Astrocyte (in vitro differentiated cells and primary cell): ENCODE results near the gene HCRTR2. TPM values are rescaled to one million over a fixed set of nuclear protein-coding genes. Genes with fewer than 3 reads are reported as not detected.

Experiments used
- DNase-seq: peaks from one replicate; pipeline ENCODE4 v3.0.0-alpha.2; 2010; ENCODE audit warnings: low read depth
- FAIRE-seq: peaks from 2 replicates; lab custom pipeline; 2011; peaks lifted over from hg19 to GRCh38; lab: Jason Lieb, UNC
- H2AFZ ChIP-seq: 2 replicates; pipeline ENCODE4 v1.6.0; 2012; ENCODE audit warnings: low read depth, low read length, inconsistent platforms
- H3K27ac ChIP-seq: 2 replicates; pipeline ENCODE4 v1.5.1; 2011; ENCODE audit warnings: low read depth, low read length, inconsistent platforms
- H3K27me3 ChIP-seq: 2 replicates; pipeline ENCODE4 v1.6.0; 2011; ENCODE audit warnings: low read length, inconsistent platforms; ENCODE audit not compliant: insufficient read depth
- H3K36me3 ChIP-seq: 2 replicates; pipeline ENCODE4 v1.5.1; 2011; ENCODE audit warnings: low read length, inconsistent platforms; ENCODE audit not compliant: insufficient read depth
- H3K4me1 ChIP-seq: 2 replicates; pipeline ENCODE4 v1.5.1; 2011; ENCODE audit warnings: low read length, inconsistent platforms; ENCODE audit not compliant: insufficient read depth
- H3K4me2 ChIP-seq: 2 replicates; pipeline ENCODE4 v1.6.0; 2012; ENCODE audit warnings: low read length, inconsistent platforms
- H3K4me3 ChIP-seq: 2 replicates; pipeline ENCODE4 v1.5.1; 2011; ENCODE audit warnings: low read depth, mild to moderate bottlenecking, low read length, inconsistent platforms; ENCODE audit not compliant: insufficient read depth
- H3K79me2 ChIP-seq: 2 replicates; pipeline ENCODE4 v1.6.0; 2012; ENCODE audit warnings: mild to moderate bottlenecking, low read length, inconsistent platforms; ENCODE audit not compliant: insufficient read depth
- H3K9ac ChIP-seq: 2 replicates; pipeline ENCODE4 v1.6.0; 2012; ENCODE audit warnings: mild to moderate bottlenecking, low read length, inconsistent platforms
- H3K9me3 ChIP-seq: 2 replicates; pipeline ENCODE4 v1.5.1; 2012; ENCODE audit warnings: low read depth, mild to moderate bottlenecking, low read length, inconsistent platforms; ENCODE audit not compliant: insufficient read depth
- H4K20me1 ChIP-seq: 2 replicates; pipeline ENCODE4 v1.6.0; 2012; ENCODE audit warnings: low read length, inconsistent platforms; ENCODE audit not compliant: insufficient read depth
- H3K27ac Mint-ChIP-seq: one replicate; pipeline ENCODE4 v1.8.0; 2021; ENCODE audit warnings: mild to moderate bottlenecking, mixed read lengths; ENCODE audit not compliant: unreplicated experiment
- H3K27me3 Mint-ChIP-seq: one replicate; pipeline ENCODE4 v1.8.0; 2021; ENCODE audit warnings: low read depth, mixed read lengths; ENCODE audit not compliant: unreplicated experiment
- H3K36me3 Mint-ChIP-seq: one replicate; pipeline ENCODE4 v1.8.0; 2021; ENCODE audit warnings: low read depth, mixed read lengths; ENCODE audit not compliant: unreplicated experiment
- H3K4me1 Mint-ChIP-seq: one replicate; pipeline ENCODE4 v1.8.0; 2021; ENCODE audit warnings: low read depth, mixed read lengths; ENCODE audit not compliant: unreplicated experiment
- H3K4me3 Mint-ChIP-seq: one replicate; pipeline ENCODE4 v1.8.0; 2021; ENCODE audit warnings: mild to moderate bottlenecking, moderate library complexity, mixed read lengths; ENCODE audit not compliant: unreplicated experiment
- H3K9me3 Mint-ChIP-seq: one replicate; pipeline ENCODE4 v1.8.0; 2021; ENCODE audit warnings: mild to moderate bottlenecking, mixed read lengths; ENCODE audit not compliant: unreplicated experiment
- EZH2 ChIP-seq: IDR thresholded peaks from 2 replicates; pipeline ENCODE4 v1.6.1; 2012; ENCODE audit warnings: mild to moderate bottlenecking, low read length, inconsistent platforms; ENCODE audit not compliant: insufficient read depth
- total RNA-seq: library from RNA; stranded (reverse); gene quantifications from 2 replicates; pipeline ENCODE4 v1.2.1, GENCODE V29; 2021
- TF ChIP-seq, protein P1 (sequence below): IDR thresholded peaks from 2 replicates; pipeline ENCODE4 v1.5.1; 2011; ENCODE audit warnings: low read depth, mild to moderate bottlenecking, inconsistent platforms, low read length, moderate library complexity; ENCODE audit not compliant: insufficient read depth

The HCRTR2 gene
- total RNA-seq, 1 donor from 2014 or later: 0.23 TPM

- Mint-ChIP-seq H3K4me3 (no peak overlapping the region), H3K9me3 (no peaks in the 10 kb centered on the region), H3K27ac (no peak overlapping the region), H3K27me3 (peaks cover 11% of the 10 kb centered on the region), H3K4me1 (no peaks in the 10 kb centered on the region), H3K36me3 (no peaks in the 10 kb centered on the region)
- Histone ChIP-seq H3K4me3 (no peak overlapping the region), H3K4me2 (no peak overlapping the region), H4K20me1 (no peaks in the 10 kb centered on the region), H3K4me1 (no peaks in the 10 kb centered on the region), H3K9me3 (no peaks in the 10 kb centered on the region), H3K27ac (no peak overlapping the region), H3K27me3 (peaks cover 7% of the 10 kb centered on the region), H3K36me3 (no peaks in the 10 kb centered on the region), H3K9ac (no peak overlapping the region), H2AFZ (no peak overlapping the region), H3K79me2 (no peaks in the 10 kb centered on the region)
- FAIRE-seq (no peak), DNase-seq (no peak)
- TF ChIP-seq, protein P1, sequence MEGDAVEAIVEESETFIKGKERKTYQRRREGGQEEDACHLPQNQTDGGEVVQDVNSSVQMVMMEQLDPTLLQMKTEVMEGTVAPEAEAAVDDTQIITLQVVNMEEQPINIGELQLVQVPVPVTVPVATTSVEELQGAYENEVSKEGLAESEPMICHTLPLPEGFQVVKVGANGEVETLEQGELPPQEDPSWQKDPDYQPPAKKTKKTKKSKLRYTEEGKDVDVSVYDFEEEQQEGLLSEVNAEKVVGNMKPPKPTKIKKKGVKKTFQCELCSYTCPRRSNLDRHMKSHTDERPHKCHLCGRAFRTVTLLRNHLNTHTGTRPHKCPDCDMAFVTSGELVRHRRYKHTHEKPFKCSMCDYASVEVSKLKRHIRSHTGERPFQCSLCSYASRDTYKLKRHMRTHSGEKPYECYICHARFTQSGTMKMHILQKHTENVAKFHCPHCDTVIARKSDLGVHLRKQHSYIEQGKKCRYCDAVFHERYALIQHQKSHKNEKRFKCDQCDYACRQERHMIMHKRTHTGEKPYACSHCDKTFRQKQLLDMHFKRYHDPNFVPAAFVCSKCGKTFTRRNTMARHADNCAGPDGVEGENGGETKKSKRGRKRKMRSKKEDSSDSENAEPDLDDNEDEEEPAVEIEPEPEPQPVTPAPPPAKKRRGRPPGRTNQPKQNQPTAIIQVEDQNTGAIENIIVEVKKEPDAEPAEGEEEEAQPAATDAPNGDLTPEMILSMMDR: no peak
- no peak for TF ChIP-seq EZH2
These were observed 5.9 kb downstream of the HCRTR2 start for GRCh38 chr6:55180258-55180657.

DNA sequence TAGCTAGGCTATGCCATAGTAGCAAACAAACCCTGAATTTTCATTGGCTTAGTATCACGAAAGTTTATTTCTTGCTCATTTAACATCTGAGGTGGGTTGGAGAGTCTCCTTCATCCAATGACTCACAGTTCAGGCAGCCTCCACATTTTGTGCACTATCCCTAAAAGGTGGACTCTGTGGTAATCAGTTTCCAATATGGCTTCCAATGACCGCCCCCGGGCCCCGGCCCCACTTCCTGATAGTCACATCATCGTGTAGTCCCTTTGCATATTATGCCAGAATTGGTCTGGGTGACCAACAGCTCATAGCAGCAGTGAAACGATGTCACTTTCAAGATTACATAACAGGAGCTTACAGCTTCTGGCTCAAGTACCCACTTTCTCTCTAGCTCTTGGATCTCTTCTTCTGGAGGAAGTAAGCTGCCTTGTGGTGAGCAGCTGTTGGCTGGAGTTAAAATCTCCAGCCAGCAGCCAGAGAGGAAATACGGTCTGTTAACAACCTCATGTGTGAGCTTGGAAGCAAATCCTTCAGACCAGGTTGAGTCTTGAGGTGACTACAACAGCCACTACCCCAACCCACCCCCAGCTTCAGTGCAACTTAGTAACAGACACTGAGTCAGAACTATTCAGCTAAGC, 7.8 kb downstream of the HCRTR2 start:
- Histone ChIP-seq H3K4me2 (no peak overlapping the region), H3K36me3 (no peaks in the 10 kb centered on the region), H2AFZ (no peak overlapping the region), H3K4me3 (no peak overlapping the region), H3K9ac (no peak overlapping the region), H3K4me1 (no peaks in the 10 kb centered on the region), H3K79me2 (no peaks in the 10 kb centered on the region), H3K27me3 (no peaks in the 10 kb centered on the region), H3K9me3 (no peaks in the 10 kb centered on the region), H4K20me1 (no peaks in the 10 kb centered on the region), H3K27ac (no peak overlapping the region)
- no peak for TF ChIP-seq EZH2
- TF ChIP-seq, protein P1: no peak
- no peaks in the 10 kb centered on the region for H3K9me3 Mint-ChIP-seq
- no peaks in the 10 kb centered on the region for H3K4me1 Mint-ChIP-seq
- peak; percentile 1 for DNase-seq
- no peaks in the 10 kb centered on the region for H3K27me3 Mint-ChIP-seq
- FAIRE-seq: no peak
- no peaks in the 10 kb centered on the region for H3K36me3 Mint-ChIP-seq
- H3K4me3 Mint-ChIP-seq: no peak overlapping the region
- no peak overlapping the region for H3K27ac Mint-ChIP-seq

GRCh38 chr6:55184782-55185530, 10.6 kb downstream of the HCRTR2 start:
- TF ChIP-seq, protein P1: no peak
- TF ChIP-seq EZH2: no peak
- H3K79me2 ChIP-seq: no peaks in the 10 kb centered on the region

More at GRCh38 chr6:55184782-55185530, 10.6 kb downstream of the HCRTR2 start:
- Histone ChIP-seq H2AFZ (no peak overlapping the region), H3K9me3 (no peaks in the 10 kb centered on the region), H3K4me2 (no peak overlapping the region), H3K36me3 (no peaks in the 10 kb centered on the region), H3K27ac (no peak overlapping the region), H3K4me1 (no peaks in the 10 kb centered on the region), H3K9ac (no peak overlapping the region), H3K27me3 (no peaks in the 10 kb centered on the region), H4K20me1 (no peaks in the 10 kb centered on the region), H3K4me3 (no peak overlapping the region)
- no peak for FAIRE-seq
- Mint-ChIP-seq H3K27ac (no peak overlapping the region), H3K4me1 (no peaks in the 10 kb centered on the region), H3K36me3 (no peaks in the 10 kb centered on the region), H3K4me3 (no peak overlapping the region), H3K9me3 (no peaks in the 10 kb centered on the region), H3K27me3 (no peaks in the 10 kb centered on the region)
- DNase-seq: no peak
